Gastrocnemius medialis (tissue), 4 donors: ENCODE data around the gene COX17. TPM values are rescaled to one million over a fixed set of nuclear protein-coding genes. Genes with fewer than 3 reads are reported as not detected.
A peak's percentile ranks its signal among the peaks of the same experiment; 100 is the strongest.

Experiments
- ATAC-seq, 2 donors: fragments of 150-250 bp; one replicate each; pipeline ENCODE4 v1.9.1; 2016
- DNase-seq, 2 donors: peaks; one replicate each; pipeline ENCODE4 v3.0.0-alpha.2; 2019
- H3K27ac ChIP-seq, 4 donors: fragments of 200-600 bp; sonication (generic); 1 replicate in 1 of 4; 2 replicates in 3 of 4; pipeline ENCODE4 v1.5.1; 2016 to 2018; ENCODE audit warnings: mild to moderate bottlenecking in 2 of 4, moderate library complexity in 1 of 4
- H3K27me3 ChIP-seq, 3 donors: fragments of 200-600 bp; sonication (generic) in 2 of 3; 1 replicate in 1 of 3; 2 replicates in 2 of 3; pipeline versions ENCODE4 v1.5.1 to v1.6.0; 2016 to 2019; ENCODE audit warnings: mild to moderate bottlenecking in 1 of 3, moderate library complexity in 1 of 3
- H3K36me3 ChIP-seq, 2 donors: fragments of 200-600 bp; sonication (generic) in 1 of 2; one replicate each; pipeline ENCODE4 v1.5.1; 2017 to 2018
- H3K4me1 ChIP-seq, 2 donors: fragments of 200-600 bp; sonication (generic) in 1 of 2; one replicate each; pipeline ENCODE4 v1.5.1; 2016 to 2017; ENCODE audit warnings: mild to moderate bottlenecking in 2 of 2
- H3K4me3 ChIP-seq, 4 donors: fragments of 200-600 bp; sonication (generic) in 3 of 4; 1 replicate in 1 of 4; 2 replicates in 3 of 4; pipeline ENCODE4 v1.5.1; 2016 to 2019; ENCODE audit warnings: mild to moderate bottlenecking in 2 of 4
- H3K9me3 ChIP-seq, 3 donors: fragments of 200-600 bp; sonication (generic) in 2 of 3; 1 replicate in 1 of 3; 2 replicates in 2 of 3; pipeline ENCODE4 v1.5.1; 2016 to 2019
- POLR2A ChIP-seq, 2 donors: fragments of 450-650 bp; IDR thresholded peaks; one replicate each; pipeline ENCODE4 v1.6.1; 2017; ENCODE audit warnings: antibody characterized with exemption in 2 of 2, mild to moderate bottlenecking in 2 of 2, moderate library complexity in 2 of 2
- in situ Hi-C, 4 donors: fragments of 200-750 bp; cut with MboI; loops; one replicate each; pipeline versions ENCODE4 v1.15.0 to v1.8.0; 2017; ENCODE audit warnings: low sequenced_read_pairs in 4 of 4
- intact Hi-C: fragments of 100-400 bp; cut with DNase I; formaldehyde crosslinking; loops from one replicate; pipeline ENCODE4 v1.15.1; 2023; ENCODE audit warnings: low total_unique reads
- total RNA-seq, 4 donors: library from RNA; depleted of rRNA; stranded (reverse); fragments of >200 nt; gene quantifications; one replicate each; pipeline versions ENCODE4 v1.1.0 to v1.2.3, GENCODE V29; 2016
- TF ChIP-seq, protein P1 (sequence below), 5 experiments: fragments of 450-650 bp in 3 of 5; fragments of 200-600 bp in 2 of 5; sonication (generic) in 2 of 5; IDR thresholded peaks in 4 of 5; conservative IDR thresholded peaks in 1 of 5; 1 replicate in 4 of 5; 2 replicates in 1 of 5; pipeline ENCODE4 v1.5.1; 2016 to 2019; ENCODE audit warnings: antibody characterized with exemption in 5 of 5, mild to moderate bottlenecking in 3 of 5, moderate library complexity in 3 of 5

The COX17 gene, protein sequence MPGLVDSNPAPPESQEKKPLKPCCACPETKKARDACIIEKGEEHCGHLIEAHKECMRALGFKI
- total RNA-seq: 100 to 1,000 TPM in 1 of 4 donors, 10 to 100 TPM in 3; 63.4 to 146 (median 87.5) TPM

DNA sequence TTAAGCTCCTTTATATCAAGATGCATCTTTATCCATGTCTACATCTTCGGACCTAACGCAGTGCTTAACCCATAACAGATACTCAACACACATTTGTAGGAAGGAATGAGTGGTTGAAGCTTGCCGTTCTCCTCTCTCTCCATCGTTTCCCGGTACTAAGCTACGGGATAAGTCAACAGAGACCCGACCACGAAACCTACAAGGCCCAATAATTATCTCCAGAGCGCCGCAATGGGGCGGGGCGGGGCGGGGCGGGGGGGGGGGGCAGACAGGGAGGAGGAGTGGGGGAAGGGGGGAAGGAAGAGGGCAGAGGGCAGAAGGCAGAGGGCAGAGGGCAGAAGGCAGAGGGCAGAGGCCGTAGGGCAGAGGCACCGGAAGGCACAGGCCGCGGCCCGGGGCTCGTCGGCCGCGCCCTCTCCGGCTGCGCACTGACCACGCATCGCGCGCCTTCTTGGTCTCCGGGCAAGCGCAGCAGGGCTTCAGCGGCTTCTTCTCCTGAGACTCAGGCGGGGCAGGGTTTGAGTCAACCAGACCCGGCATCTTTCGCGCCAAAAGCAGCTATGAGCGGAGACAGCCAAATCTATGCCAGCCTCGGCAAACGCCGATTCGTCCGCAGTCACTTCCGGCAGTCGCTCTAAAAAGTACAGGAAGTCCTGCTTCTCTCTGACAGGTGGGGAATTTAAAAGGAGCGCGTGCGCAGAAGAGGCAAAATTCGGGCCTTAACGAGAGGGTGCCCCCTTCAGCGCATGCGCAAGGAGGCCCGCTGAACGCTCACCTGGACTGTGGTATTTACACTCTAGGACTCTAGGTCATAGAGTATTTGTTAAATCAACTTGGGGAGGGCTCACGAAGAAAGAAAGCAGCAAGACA, at the start of gene COX17:
Gene COX17 (minus strand): TSS at position 636 of the 870 bp plus-strand sequence. CDS start 96 bp downstream, at position 540.
- Histone ChIP-seq H3K4me3 (peak within 1 kb of the TSS; percentile 72 to 86 (median 78)), H3K36me3 (peaks cover 0 to 32% of the 10 kb centered on the region in 2 donors), H3K27ac (peak within 1 kb of the TSS; percentile 89 to 97 (median 96)), H3K9me3 (no peaks in the 10 kb centered on the region), H3K27me3 (no peaks in the 10 kb centered on the region), H3K4me1 (peaks cover 19% of the 10 kb centered on the region in 2 donors)
- TF ChIP-seq, protein P1, sequence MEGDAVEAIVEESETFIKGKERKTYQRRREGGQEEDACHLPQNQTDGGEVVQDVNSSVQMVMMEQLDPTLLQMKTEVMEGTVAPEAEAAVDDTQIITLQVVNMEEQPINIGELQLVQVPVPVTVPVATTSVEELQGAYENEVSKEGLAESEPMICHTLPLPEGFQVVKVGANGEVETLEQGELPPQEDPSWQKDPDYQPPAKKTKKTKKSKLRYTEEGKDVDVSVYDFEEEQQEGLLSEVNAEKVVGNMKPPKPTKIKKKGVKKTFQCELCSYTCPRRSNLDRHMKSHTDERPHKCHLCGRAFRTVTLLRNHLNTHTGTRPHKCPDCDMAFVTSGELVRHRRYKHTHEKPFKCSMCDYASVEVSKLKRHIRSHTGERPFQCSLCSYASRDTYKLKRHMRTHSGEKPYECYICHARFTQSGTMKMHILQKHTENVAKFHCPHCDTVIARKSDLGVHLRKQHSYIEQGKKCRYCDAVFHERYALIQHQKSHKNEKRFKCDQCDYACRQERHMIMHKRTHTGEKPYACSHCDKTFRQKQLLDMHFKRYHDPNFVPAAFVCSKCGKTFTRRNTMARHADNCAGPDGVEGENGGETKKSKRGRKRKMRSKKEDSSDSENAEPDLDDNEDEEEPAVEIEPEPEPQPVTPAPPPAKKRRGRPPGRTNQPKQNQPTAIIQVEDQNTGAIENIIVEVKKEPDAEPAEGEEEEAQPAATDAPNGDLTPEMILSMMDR (IDR thresholded peaks at IDR 0.05 in 4 of 5, conservative IDR thresholded peaks at IDR 0.05 in 1 of 5): no peak
- peak; percentile 77 to 80 for TF ChIP-seq POLR2A (IDR thresholded peaks at IDR 0.05)
- DNase-seq (peak; percentile 94 to 97), ATAC-seq (peak; percentile 95 to 96)
- in situ Hi-C loops: loop anchor here (25.0 kb wide), 3 partner anchors 165 to 410 kb away; partner anchors contain the start of genes ARHGAP31 (in 3 of the 4) and GSK3B (in 1 of the 4)
- intact Hi-C loops: loop anchor here (1.0 to 5.0 kb wide), 6 partner anchors 26 to 418 kb away; partner anchors contain the start of genes ADPRH, CFAP91, PLA1A and TIMMDC1

DNA sequence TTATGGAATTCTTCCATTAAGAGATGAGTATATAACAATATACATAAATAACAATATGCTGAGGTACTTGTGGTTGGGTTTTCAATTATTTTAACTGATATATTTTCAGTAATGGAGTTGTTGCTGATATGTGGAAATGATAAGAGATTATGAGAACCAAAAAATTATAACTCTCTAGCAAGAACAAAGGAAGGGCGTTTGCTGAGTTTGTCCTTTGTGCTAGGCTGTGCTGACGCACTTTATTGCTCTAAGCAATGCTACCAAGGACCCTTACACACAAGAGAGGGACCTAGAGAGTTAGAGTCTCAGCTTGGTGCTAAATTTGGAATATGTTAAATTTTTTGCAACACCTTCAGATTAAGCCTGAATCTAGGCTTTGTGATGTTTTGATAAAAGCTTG, 49.7 kb upstream of the COX17 start:
- Histone ChIP-seq H3K4me1 (peaks cover 0 to 9% of the 10 kb centered on the region in 2 donors), H3K9me3 (no peaks in the 10 kb centered on the region), H3K36me3 (no peaks in the 10 kb centered on the region), H3K4me3 (no peak overlapping the region), H3K27me3 (no peaks in the 10 kb centered on the region), H3K27ac (no peak overlapping the region)
- in situ Hi-C loops: no loop called here
- ATAC-seq: no peak
- no peak for TF ChIP-seq POLR2A (IDR thresholded peaks at IDR 0.05)
- TF ChIP-seq, protein P1 (IDR thresholded peaks at IDR 0.05 in 4 of 5, conservative IDR thresholded peaks at IDR 0.05 in 1 of 5): no peak
- no peak for DNase-seq
- intact Hi-C loops: no loop called here

DNA sequence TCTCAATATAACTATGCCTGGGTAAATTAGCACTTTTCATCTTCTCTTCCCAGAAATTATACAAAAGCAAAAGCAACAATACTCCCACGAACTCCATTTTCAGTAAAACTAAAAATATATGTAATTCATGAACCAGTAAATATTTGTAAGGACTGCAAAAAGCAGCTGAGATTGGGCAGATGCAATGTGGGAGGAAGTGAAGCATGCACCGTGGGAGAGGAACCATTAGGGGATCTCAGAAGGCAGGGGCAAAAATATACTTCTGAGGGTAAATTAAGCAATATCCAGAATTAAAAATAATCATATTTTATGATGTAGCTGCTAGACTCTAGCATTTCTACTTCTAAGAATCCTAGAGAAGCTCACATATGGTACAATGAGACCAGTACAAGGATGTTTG, 45.8 kb upstream of the COX17 start:
- ATAC-seq (no peak), DNase-seq (no peak)
- Histone ChIP-seq H3K9me3 (no peaks in the 10 kb centered on the region), H3K27me3 (no peaks in the 10 kb centered on the region), H3K4me3 (no peak overlapping the region), H3K36me3 (no peaks in the 10 kb centered on the region), H3K4me1 (no peaks in the 10 kb centered on the region), H3K27ac (no peak overlapping the region)
- in situ Hi-C loops: no loop called here
- TF ChIP-seq, protein P1 (IDR thresholded peaks at IDR 0.05 in 4 of 5, conservative IDR thresholded peaks at IDR 0.05 in 1 of 5): no peak
- TF ChIP-seq POLR2A (IDR thresholded peaks at IDR 0.05): no peak
- intact Hi-C loops: no loop called here

DNA sequence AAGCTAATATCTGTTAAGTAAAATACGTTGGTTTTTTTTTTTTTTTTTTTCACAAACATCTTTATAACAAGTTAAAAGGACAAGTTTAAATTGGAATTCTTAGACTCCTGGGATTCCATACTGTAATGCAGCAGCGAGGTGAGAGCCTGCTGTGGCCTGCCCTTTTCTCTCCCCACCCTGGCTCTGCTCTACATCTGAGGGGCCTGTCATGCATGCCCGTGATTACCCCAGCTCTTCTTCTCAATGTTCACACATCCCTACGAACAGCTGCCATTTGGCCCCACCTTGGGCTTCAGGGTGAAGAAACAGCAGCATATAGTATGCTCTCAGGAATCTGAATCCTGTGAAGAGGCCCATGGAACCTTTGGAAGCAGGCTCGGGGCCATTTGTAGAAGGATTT, 40.3 kb upstream of the COX17 start:
- TF ChIP-seq POLR2A (IDR thresholded peaks at IDR 0.05): no peak
- TF ChIP-seq, protein P1 (IDR thresholded peaks at IDR 0.05 in 4 of 5, conservative IDR thresholded peaks at IDR 0.05 in 1 of 5): no peak
- Histone ChIP-seq H3K4me1 (no peaks in the 10 kb centered on the region), H3K27me3 (no peaks in the 10 kb centered on the region), H3K4me3 (no peak overlapping the region), H3K9me3 (no peaks in the 10 kb centered on the region), H3K27ac (no peak overlapping the region), H3K36me3 (no peaks in the 10 kb centered on the region)
- no peak for DNase-seq
- no peak for ATAC-seq
- in situ Hi-C loops (no loop called here), intact Hi-C loops (no loop called here)
